Stomach (tissue), 4 donors: ENCODE results near the gene PCDH1.

Source experiments
- EP300 ChIP-seq: sonication (generic); formaldehyde crosslinking; IDR thresholded peaks from one replicate; pipeline ENCODE4 v1.6.1; 2017; ENCODE audit warnings: antibody characterized with exemption
- POLR2A ChIP-seq, 4 donors: fragments of 450-650 bp; IDR thresholded peaks; one replicate each; pipeline ENCODE4 v1.6.1; 2016; ENCODE audit warnings: antibody characterized with exemption in 4 of 4, control low read depth in 2 of 4, mild to moderate bottlenecking in 1 of 4, moderate library complexity in 1 of 4
- POLR2AphosphoS5 ChIP-seq, 3 donors: sonication (generic); formaldehyde crosslinking; IDR thresholded peaks; one replicate each; pipeline ENCODE4 v1.6.1; 2016; ENCODE audit warnings: antibody characterized with exemption in 3 of 3
- TF ChIP-seq, protein P1 (sequence below), 7 experiments: fragments of 450-650 bp in 4 of 7; fragments of 200-600 bp in 3 of 7; sonication (generic) in 3 of 7; IDR thresholded peaks; one replicate each; pipeline ENCODE4 v1.5.1; 2016 to 2019; ENCODE audit warnings: antibody characterized with exemption in 7 of 7, control low read depth in 2 of 7, mild to moderate bottlenecking in 1 of 7

DNA sequence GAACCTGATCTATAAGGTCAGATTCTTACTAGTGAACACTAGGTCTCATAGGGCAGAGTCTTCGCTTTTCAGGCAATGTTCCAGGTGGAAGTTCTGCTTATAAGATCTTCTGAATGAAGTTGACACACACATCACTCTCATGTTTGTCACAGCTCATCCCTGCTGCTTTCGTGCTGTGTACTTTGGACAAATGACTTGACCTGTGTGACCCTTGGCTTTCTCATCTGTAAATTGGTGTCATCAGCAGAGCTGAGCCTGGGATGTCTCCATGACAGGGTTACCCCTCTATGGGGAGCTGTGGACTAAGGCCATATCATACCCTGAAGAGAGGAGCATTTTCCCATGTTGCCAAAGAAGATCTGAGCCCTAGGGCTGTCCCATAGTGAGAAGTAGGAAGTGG, 48.2 kb upstream of the PCDH1 start:
- TF ChIP-seq, protein P1, sequence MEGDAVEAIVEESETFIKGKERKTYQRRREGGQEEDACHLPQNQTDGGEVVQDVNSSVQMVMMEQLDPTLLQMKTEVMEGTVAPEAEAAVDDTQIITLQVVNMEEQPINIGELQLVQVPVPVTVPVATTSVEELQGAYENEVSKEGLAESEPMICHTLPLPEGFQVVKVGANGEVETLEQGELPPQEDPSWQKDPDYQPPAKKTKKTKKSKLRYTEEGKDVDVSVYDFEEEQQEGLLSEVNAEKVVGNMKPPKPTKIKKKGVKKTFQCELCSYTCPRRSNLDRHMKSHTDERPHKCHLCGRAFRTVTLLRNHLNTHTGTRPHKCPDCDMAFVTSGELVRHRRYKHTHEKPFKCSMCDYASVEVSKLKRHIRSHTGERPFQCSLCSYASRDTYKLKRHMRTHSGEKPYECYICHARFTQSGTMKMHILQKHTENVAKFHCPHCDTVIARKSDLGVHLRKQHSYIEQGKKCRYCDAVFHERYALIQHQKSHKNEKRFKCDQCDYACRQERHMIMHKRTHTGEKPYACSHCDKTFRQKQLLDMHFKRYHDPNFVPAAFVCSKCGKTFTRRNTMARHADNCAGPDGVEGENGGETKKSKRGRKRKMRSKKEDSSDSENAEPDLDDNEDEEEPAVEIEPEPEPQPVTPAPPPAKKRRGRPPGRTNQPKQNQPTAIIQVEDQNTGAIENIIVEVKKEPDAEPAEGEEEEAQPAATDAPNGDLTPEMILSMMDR (IDR thresholded peaks at IDR 0.05) = no peak
- TF ChIP-seq POLR2AphosphoS5 (IDR thresholded peaks at IDR 0.05) = no peak
- TF ChIP-seq EP300 = no peak
- TF ChIP-seq POLR2A (IDR thresholded peaks at IDR 0.05) = no peak
